ENCODE data around the gene LRRC49. TPM values are rescaled to one million over a fixed set of nuclear protein-coding genes. Genes with fewer than 3 reads are reported as not detected.

LRRC49 gene
- total RNA-seq, 2 donors from 2014 or later: 1.2 to 1.6 TPM

GRCh38 chr15:70879401-70879800 lies 13.2 kb upstream of the LRRC49 start:
- Mint-ChIP-seq H3K9me3 (no peaks in the 10 kb centered on the region), H3K36me3 (ENCODE audit: low read depth) (no peaks in the 10 kb centered on the region), H3K27me3 (peaks cover 25% of the 10 kb centered on the region), H3K4me1 (no peaks in the 10 kb centered on the region), H3K27ac (no peak overlapping the region), H3K4me3 (no peak overlapping the region)
- no peak for ATAC-seq (replicated peaks)

- Mint-ChIP-seq H3K4me1 (no peaks in the 10 kb centered on the region), H3K27ac (no peak overlapping the region), H3K4me3 (no peak overlapping the region), H3K9me3 (no peaks in the 10 kb centered on the region), H3K36me3 (ENCODE audit: low read depth) (no peaks in the 10 kb centered on the region), H3K27me3 (peaks cover 29% of the 10 kb centered on the region)
- ATAC-seq (replicated peaks): no peak
Measured at GRCh38 chr15:70880781-70881180, 11.8 kb upstream of the LRRC49 start.

DNA sequence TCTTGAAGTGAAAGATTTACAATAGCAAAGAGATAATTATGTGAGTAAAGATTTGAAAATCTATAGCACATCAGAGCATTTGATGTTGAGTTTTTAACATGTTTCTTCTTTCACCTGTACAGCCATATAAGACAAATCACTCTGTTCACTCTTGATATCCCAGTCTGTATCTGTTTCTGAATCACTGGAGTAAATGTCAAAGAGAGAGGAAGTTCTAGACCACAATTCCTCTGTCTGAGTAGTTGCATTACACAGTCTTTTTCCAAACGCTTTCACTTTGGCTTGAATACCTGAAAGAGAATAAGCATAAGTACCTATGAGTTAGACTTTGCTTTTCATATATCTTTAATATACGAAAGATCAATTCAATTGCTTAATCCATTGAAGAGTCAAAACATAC lies 10.3 kb upstream of the LRRC49 start:
- peak; percentile 62 for ATAC-seq (replicated peaks)
- Mint-ChIP-seq H3K4me3 (no peak overlapping the region), H3K9me3 (no peaks in the 10 kb centered on the region), H3K27me3 (peaks cover 18% of the 10 kb centered on the region), H3K27ac (no peak overlapping the region), H3K4me1 (no peaks in the 10 kb centered on the region), H3K36me3 (ENCODE audit: low read depth) (no peaks in the 10 kb centered on the region)

GRCh38 chr15:70892912-70893560 lies 410 bp downstream of the LRRC49 start:
- Mint-ChIP-seq H3K27ac (peak overlapping the region; percentile 98), H3K9me3 (no peaks in the 10 kb centered on the region), H3K4me1 (peaks cover 10% of the 10 kb centered on the region), H3K36me3 (ENCODE audit: low read depth) (peaks cover 6% of the 10 kb centered on the region), H3K4me3 (peak overlapping the region; percentile 97), H3K27me3 (peaks cover 5% of the 10 kb centered on the region)
- ATAC-seq (replicated peaks): peak; percentile 18

DNA sequence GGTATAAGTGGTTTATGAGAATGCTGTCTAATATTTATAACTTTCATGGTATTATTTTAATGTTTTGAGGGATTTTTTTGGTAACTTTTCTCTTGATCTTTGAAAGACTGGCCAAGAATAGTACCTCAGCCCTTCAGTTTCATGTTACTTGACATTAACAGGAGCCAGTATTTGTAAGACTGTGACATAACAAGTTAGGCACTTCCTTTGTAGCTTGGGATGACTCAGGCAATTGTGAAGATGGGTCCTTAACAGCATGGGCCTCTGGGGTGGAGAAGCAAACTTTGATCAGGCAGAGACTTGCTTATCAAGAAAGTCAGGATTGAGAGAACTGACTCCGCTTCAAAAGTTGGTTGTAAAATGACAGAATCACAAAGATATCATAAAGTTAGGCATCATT lies 9.5 kb downstream of the LRRC49 start:
- Mint-ChIP-seq H3K36me3 (ENCODE audit: low read depth) (peaks cover 8% of the 10 kb centered on the region), H3K4me1 (no peaks in the 10 kb centered on the region), H3K9me3 (peaks cover 8% of the 10 kb centered on the region), H3K27me3 (peaks cover 7% of the 10 kb centered on the region), H3K27ac (no peak overlapping the region), H3K4me3 (no peak overlapping the region)
- ATAC-seq (replicated peaks): no peak

- Mint-ChIP-seq H3K9me3 (peaks cover 14% of the 10 kb centered on the region), H3K4me1 (no peaks in the 10 kb centered on the region), H3K27me3 (peaks cover 3% of the 10 kb centered on the region), H3K36me3 (ENCODE audit: low read depth) (peaks cover 9% of the 10 kb centered on the region), H3K27ac (no peak overlapping the region), H3K4me3 (no peak overlapping the region)
- no peak for ATAC-seq (replicated peaks)
Measured at GRCh38 chr15:70906842-70907241, 14.2 kb downstream of the LRRC49 start.

- Mint-ChIP-seq H3K9me3 (peaks cover 14% of the 10 kb centered on the region), H3K4me3 (no peak overlapping the region), H3K27me3 (peaks cover 3% of the 10 kb centered on the region), H3K4me1 (no peaks in the 10 kb centered on the region), H3K27ac (no peak overlapping the region), H3K36me3 (ENCODE audit: low read depth) (peaks cover 9% of the 10 kb centered on the region)
- no peak for ATAC-seq (replicated peaks)
Measured at GRCh38 chr15:70907784-70908471, 15.3 kb downstream of the LRRC49 start.

DNA sequence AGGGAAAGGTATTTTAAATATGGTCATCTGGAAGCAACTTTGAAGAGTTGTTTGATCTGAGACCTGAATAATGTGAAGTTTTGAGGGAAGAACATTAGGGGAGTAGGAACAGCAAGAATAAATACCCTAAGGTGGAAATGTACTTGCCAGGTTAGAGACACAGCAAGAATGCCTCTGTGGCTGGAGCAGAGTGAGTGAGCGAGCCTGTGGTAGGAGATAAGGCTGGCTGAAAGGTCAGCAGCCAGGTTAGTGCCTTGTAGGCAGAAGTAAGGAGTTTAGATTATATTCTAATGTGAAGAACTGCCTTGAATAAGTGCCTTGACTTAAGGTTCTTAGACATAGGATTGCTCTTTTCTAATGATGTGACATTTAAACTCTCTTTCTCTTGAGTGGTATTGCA lies 18.3 kb downstream of the LRRC49 start:
- peaks cover 9% of the 10 kb centered on the region for H3K36me3 Mint-ChIP-seq (ENCODE audit: low read depth)
- no peak for ATAC-seq (replicated peaks)
- no peaks in the 10 kb centered on the region for H3K4me1 Mint-ChIP-seq
- no peak overlapping the region for H3K4me3 Mint-ChIP-seq
- no peak overlapping the region for H3K27ac Mint-ChIP-seq
- peaks cover 14% of the 10 kb centered on the region for H3K9me3 Mint-ChIP-seq
- H3K27me3 Mint-ChIP-seq: peaks cover 3% of the 10 kb centered on the region

DNA sequence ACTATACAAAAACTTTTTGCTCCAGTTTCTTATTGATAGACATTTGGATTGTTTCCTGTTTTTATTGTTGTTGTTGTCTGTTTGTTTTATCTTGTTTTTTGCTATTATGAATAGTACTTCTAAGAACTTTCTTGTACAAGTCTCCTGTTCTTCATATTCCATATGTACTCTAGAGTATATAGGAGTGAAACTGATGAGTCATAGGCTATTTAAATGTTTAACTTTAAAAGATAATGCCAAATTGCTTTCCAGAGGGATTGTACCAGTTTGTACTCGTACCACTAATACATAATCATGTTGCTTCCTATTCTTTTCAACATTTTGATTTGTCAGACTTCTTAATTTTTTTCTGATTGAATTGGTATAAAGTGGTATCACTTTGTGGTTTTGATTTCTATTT lies 19.6 kb downstream of the LRRC49 start:
- no peak for ATAC-seq (replicated peaks)
- no peak overlapping the region for H3K4me3 Mint-ChIP-seq
- H3K36me3 Mint-ChIP-seq (ENCODE audit: low read depth): no peaks in the 10 kb centered on the region
- H3K9me3 Mint-ChIP-seq: peaks cover 6% of the 10 kb centered on the region
- no peaks in the 10 kb centered on the region for H3K27me3 Mint-ChIP-seq
- H3K27ac Mint-ChIP-seq: no peak overlapping the region
- no peaks in the 10 kb centered on the region for H3K4me1 Mint-ChIP-seq

- no peaks in the 10 kb centered on the region for H3K36me3 Mint-ChIP-seq (ENCODE audit: low read depth)
- H3K9me3 Mint-ChIP-seq: no peaks in the 10 kb centered on the region
- no peaks in the 10 kb centered on the region for H3K4me1 Mint-ChIP-seq
- ATAC-seq (replicated peaks): no peak
- H3K27me3 Mint-ChIP-seq: no peaks in the 10 kb centered on the region
- H3K4me3 Mint-ChIP-seq: no peak overlapping the region
- H3K27ac Mint-ChIP-seq: no peak overlapping the region
Measured at GRCh38 chr15:70916531-70916930, 23.9 kb downstream of the LRRC49 start.

GRCh38 chr15:70917955-70918354 lies 25.3 kb downstream of the LRRC49 start:
- Mint-ChIP-seq H3K4me3 (no peak overlapping the region), H3K36me3 (ENCODE audit: low read depth) (no peaks in the 10 kb centered on the region), H3K27me3 (peaks cover 4% of the 10 kb centered on the region), H3K27ac (no peak overlapping the region), H3K9me3 (peaks cover 4% of the 10 kb centered on the region), H3K4me1 (no peaks in the 10 kb centered on the region)
- no peak for ATAC-seq (replicated peaks)

DNA sequence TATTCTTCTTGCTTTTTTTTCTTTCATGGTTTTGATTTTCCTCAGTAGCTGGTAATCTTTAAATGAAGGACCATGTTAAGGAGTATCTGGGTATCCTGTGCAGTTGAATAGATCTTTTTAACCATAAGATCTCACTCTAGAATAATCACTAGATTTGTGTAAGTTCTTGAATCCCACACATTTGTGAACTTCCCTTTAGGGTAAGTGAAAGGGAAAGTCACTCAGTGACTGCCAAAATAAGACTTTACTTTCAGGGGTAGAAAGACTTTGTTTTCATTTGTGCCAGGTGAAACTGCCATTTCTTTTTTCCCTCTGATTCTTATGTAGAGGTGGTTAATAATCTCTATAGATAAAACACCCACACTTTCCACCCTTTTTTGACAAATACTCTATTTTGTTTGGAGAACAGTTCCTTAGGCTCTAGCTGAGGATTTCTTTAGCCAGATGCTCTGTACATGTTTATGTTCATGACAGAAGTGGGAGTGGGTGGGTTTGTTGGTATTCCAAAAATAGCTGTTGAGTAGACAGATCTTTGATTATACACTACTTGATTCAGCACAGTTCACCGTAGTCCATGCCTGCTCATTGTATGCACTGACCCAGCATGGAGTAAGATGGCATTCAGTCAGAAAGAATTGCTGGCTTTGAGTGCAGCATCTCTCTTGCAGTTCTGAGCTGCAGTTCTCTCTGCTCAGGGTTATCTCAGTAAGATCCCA lies 28.5 kb downstream of the LRRC49 start:
- Mint-ChIP-seq H3K36me3 (ENCODE audit: low read depth) (no peaks in the 10 kb centered on the region), H3K4me1 (no peaks in the 10 kb centered on the region), H3K27ac (no peak overlapping the region), H3K9me3 (peaks cover 4% of the 10 kb centered on the region), H3K27me3 (peaks cover 17% of the 10 kb centered on the region), H3K4me3 (no peak overlapping the region)
- no peak for ATAC-seq (replicated peaks)

GRCh38 chr15:70922119-70922518 lies 29.5 kb downstream of the LRRC49 start:
- Mint-ChIP-seq H3K9me3 (peaks cover 4% of the 10 kb centered on the region), H3K4me1 (no peaks in the 10 kb centered on the region), H3K4me3 (no peak overlapping the region), H3K27me3 (peaks cover 17% of the 10 kb centered on the region), H3K36me3 (ENCODE audit: low read depth) (no peaks in the 10 kb centered on the region), H3K27ac (no peak overlapping the region)
- no peak for ATAC-seq (replicated peaks)

GRCh38 chr15:70923311-70924080 lies 30.9 kb downstream of the LRRC49 start:
- Mint-ChIP-seq H3K4me3 (no peak overlapping the region), H3K4me1 (no peaks in the 10 kb centered on the region)

More at GRCh38 chr15:70923311-70924080, 30.9 kb downstream of the LRRC49 start:
- Mint-ChIP-seq H3K27ac (no peak overlapping the region), H3K36me3 (ENCODE audit: low read depth) (no peaks in the 10 kb centered on the region), H3K9me3 (peaks cover 4% of the 10 kb centered on the region), H3K27me3 (peaks cover 17% of the 10 kb centered on the region)
- ATAC-seq (replicated peaks): no peak
